T47D (cell line): ENCODE measurements around the gene MROH9.
A peak's percentile ranks its signal among the peaks of the same experiment; 100 is the strongest.
"Not testable (repeated sequence)": the region's sequence is repeated elsewhere in the genome, so short reads cannot be mapped to it uniquely, and the experiment has no call there.

Experiments
- DNase-seq, 2 experiments: peaks; one replicate each; pipeline versions ENCODE4 v3.0.0 to v3.0.0-alpha.2; 2011 to 2012; ENCODE audit warnings: low read depth in 1 of 2, low spot score in 1 of 2
- JUND ChIP-seq: IDR thresholded peaks from 2 replicates; pipeline ENCODE4 v1.6.1; 2012; ENCODE audit warnings: low read depth
- in situ Hi-C: cut with HindIII; loops from 2 replicates; pipeline ENCODE4 v1.10.0; 2016; ENCODE audit warnings: low sequenced_read_pairs, low pct_unique_long_range_greater_than_20kb

Gene MROH9, protein sequence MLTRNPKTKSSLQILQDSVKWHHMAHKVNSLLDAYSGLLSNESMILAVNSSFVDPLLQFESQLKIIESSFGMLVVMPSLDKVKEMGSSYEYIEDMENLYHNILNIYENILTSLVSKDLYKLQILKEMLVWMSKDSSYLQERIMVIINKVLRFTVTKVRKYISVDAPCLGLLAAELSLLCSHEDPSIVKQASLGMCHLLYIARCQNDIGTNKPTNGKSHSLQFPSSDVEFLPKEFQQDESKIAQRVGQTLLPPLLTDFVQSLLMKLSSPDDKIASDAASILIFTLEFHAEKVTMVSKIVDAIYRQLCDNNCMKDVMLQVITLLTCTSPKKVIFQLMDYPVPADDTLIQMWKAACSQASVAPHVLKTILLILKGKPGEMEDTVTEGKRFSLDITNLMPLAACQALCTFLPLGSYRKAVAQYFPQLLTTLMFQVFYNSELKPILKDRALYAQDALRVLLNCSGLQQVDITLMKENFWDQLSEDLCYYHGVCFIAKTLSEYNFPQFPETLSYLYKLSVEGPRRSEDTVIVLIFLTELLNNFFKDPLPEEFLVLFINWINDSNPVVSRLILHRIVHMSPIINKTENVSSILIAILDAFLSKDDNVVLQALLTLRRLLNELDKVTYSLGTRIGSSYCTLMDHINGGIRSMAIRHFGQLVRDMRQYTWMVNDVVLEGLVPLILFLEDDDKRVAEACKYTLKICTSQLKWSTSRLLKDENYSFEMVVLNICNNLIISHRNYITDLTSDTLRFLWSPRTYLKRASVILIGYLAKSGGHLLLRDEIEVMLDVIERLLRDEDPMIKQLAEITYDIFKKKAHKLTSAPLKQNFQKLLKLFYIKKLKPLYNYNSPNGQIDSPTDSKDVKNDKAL

DNA sequence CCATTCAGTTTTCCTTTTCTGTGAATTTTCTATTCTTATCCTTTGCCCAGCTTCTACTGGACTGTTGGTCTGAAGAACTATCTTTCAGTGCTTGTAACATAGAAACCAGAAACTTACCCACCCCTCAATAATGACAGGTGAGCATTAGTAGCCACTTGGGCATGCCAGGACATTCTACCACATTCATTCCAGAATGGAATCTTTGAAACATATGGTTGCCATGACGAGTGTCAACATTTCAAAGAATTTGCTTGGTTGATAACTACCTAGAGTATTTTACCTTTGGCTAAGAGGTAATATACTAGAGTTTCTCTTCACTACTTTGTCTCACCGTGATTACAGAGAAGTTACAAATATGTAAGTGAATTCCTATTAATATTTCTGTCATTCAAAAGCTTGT lies at the start of gene MROH9:
Gene MROH9, plus strand, starts transcription at position 304 of the 400 bp plus-strand sequence. CDS start 10,023 bp downstream, outside the sequence.
- in situ Hi-C loops, result no loop called here
- TF ChIP-seq JUND, result no peak
- DNase-seq, result no peak

DNA sequence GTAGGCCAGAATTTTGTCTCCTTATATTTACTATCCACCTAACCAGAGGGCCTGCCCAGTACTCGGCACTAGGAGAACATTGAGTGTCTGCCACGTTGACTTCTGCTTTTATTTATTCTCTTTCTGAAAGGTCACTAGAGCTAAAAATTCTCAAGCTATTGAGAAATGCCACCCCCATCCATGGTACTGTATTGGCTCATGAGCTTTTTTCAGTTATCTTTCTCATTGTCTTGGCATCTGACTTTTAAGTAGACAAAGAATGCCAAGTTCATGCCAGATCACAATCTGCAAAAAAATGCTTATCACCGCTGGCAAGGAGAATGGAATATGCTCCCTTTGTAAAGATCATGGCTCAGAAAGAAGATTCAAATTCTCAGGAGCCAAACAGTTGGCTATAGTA lies 49.8 kb upstream of the MROH9 start:
- TF ChIP-seq JUND, result no peak
- DNase-seq, result no peak
- in situ Hi-C loops, result no loop called here

DNA sequence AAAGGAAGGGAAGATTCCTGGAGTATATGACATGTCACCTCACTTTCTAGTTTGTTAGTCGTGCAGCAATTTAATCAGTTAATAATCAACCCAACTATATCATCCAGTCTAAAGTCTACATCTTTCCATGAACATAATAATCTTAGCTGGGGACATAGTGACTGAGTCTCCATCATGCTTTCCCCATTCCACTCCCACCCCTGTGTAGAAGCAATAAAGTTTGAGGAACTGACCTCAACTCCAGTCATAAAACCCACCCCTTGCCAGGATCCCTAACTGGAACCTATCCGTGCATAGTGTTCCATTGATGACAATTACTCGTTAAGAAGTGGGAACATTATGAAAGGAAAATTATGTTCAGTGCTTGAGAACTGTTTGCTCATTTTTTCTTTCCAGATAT lies 48.9 kb upstream of the MROH9 start:
- in situ Hi-C loops, result no loop called here
- no peak for DNase-seq
- TF ChIP-seq JUND, result no peak

DNA sequence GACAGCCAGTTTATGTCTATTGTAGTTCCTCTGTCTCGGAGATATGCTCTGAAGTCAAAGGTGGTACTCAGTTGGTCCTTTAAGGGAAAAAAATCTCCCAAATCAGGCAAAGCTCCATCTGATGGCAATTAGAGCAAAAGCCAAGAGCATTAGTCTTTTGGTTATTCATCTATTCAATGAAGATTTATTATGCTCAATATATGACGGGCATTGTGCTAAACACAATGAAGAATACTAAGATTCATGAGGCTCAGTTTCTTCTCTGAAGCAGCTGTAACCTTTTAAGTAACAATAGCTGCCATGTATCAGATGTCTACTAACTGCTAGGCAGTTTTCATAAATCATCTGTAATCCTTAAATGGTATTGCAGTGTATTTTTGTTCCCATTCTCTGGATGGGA lies 47.6 kb upstream of the MROH9 start:
- no peak for DNase-seq
- in situ Hi-C loops, result no loop called here
- no peak for TF ChIP-seq JUND

DNA sequence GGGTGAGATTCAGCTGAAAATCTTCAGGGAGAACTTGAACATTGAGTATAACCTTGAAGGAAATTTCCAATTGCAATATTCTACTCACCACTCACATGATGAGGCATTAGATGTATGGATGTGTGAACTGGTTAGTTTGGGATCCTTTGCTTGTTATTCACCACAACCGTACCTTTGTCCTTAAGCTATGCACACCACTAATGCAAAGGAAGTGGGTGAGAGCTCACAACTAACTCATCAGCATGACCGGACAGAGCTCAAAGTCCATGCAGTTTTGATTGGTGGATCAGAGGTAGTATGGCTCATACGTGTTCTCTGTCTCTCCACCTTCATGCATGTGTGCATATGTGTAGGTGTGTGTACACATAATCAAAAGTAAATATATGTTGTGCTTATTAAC lies 43.5 kb upstream of the MROH9 start:
- in situ Hi-C loops, result no loop called here
- no peak for TF ChIP-seq JUND
- DNase-seq, result no peak

DNA sequence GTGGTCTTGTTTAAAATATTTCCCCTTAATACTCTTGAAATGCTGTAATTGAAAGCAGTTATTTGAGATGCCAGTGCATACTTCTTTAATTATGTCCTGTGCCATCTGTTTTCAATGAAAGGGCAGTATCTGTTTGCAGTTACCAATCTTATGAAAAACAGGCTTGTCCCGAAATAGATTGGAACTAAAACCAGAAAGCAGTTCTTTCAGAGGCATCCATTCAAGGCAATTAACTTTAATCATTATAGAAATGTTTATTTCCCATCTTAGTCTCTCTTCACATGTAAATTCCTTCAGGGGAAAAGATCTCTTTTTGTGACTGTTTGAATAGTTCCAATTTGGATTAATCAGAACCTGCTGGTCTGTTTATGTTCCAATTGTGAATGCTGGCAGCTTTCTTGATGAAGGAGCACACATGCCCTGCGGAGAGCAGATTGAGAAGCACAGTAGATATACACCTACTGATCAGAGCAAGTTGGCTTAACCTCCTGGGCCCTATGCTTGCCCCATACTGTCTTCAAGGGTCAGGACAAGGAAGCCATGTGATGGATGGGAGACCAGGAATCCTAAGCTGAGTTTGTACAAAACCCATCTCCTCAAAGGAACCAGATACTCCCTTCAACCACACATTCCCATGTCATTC lies 41.6 kb upstream of the MROH9 start:
- TF ChIP-seq JUND, result no peak
- in situ Hi-C loops, result no loop called here
- no peak for DNase-seq

DNA sequence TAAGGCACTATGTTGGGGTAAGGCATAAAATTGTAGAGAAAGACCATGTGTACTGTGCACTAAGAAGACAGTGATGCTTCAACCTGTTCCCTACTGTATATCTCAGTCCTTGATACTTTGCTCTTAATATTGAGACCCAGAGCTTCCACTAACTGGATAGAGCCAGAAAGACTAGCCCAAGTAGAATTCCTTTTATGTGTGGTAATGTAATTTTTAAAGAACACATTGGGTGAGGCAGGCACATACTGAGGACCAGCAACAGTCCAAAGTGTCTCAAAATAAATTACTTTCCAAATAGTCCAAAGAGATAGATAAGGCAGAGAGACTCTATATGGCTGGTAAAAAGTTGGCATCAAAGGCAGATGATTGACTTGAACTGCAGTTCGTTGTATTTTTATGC lies 31.4 kb upstream of the MROH9 start:
- in situ Hi-C loops, result no loop called here
- DNase-seq, result no peak

DNA sequence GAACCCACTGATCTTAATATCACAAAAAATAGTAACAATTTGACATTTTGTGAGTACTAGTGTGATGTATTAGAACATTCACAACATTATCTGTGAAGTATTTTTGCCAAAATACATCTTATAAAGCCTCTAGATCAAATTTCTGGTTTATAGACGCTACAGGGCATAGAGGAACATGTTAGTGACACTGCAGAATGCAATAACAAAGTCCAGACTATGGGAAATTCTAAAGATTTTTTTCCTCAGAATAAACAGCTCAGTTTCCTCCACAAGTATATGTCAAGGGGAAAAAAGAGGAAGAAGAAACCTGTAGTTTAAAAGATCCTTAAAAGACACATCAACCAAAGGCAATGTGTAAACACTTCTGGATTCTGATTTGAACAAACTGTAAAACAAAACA lies 26.4 kb upstream of the MROH9 start:
- no peak for DNase-seq
- in situ Hi-C loops, result no loop called here
- no peak for TF ChIP-seq JUND

More for the DNA sequence above, 31.4 kb upstream of the MROH9 start:
- TF ChIP-seq JUND, result no peak

DNA sequence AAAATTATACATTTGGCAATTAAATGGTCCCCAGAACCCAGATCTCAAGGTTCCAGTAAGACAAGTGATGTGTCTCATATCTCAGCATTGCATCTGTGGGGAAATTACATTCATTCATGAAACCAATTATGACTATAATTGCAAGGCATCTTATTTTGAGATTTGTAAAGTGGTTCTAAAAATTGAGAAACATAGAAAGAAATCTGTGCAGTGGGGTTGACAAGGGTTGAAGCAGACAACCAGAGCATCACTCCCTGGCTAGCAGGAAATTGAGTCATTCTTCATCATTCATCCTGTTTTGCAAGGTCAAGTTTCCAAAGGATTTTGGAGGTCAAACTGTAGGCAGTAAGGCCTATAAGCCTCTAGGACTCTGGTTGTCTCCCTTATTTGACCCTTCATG lies 25.1 kb upstream of the MROH9 start:
- no peak for TF ChIP-seq JUND
- in situ Hi-C loops, result no loop called here
- DNase-seq, result no peak

DNA sequence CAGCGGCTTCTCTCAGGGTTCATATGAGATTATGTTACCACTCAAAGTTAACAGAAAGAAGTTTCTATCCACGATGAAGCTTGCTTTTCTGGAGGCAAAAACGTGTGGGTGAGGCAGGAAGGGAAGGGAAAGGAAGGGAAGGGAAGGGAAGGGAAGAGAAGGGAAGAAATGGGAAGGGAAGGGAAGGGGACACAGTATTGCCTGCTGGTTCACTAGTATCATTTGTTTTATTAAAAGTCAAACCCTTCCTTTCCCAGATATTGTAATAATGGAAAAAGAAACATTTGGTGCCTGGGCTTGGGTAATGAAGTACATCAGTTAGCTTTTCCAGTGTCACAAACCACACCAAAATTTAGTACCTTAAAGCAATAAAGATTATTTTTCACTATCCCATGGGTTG lies 18.0 kb upstream of the MROH9 start:
- DNase-seq, result no peak
- no peak for TF ChIP-seq JUND
- in situ Hi-C loops, result no loop called here

DNA sequence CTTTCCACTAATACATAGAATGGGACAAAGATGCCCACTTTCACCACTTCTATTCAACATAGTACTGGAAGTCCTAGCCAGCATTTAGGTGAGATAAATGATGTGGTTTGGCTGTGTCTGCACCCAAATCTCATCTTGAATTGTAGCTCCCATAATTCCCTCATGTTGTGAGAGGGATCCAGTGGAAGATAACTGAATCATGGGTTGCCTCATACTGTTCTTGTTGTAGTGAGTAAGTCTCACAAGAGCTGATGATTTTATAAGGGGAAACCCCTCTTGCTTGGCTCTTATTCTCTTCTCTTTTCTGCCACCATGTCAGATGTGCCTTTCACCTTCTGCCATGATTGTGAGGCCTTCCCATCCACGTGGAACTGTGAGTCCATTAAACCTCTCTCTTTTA lies 10.7 kb upstream of the MROH9 start:
- DNase-seq, in situ Hi-C loops: not testable (repeated sequence)

DNA sequence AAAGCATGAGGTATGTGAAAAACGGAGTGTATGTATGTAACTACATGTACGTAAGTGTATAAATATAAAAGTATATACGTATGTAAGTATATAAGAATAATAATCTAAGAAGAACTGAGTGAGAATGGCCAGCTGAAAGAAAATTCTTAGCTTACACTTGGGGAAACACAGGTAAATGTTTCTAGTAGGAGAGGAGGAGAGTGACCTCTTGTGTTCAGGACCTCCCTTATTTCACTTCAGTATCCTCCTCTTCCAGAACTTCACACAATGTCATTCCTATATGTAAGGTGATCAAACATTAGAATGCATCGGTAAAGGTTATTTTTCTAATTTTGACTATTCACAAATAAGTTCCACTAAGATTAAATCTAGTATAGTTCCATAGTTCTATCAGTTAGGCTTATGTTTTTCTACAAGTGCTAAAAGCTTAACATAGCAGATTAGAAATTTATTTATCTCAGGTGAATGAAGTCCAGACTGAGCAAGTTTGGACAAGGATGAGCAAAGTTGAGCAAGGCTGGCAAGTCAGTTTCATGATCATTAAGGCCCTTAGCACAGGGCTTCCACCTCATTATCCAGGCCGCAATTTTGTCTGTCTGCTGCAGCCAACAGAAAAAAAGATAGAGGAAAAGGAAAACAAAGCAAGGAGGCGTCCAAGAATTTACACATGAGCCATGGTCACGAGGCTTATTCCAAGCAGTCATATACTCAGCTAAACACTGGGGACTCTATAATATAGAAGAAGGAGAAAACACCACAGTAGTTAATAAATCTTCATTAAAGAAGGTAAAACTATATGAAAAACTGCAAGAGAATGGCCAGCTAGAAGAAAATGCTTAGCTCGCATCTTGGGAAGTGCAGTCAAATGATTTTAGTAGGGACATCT lies 7.1 kb upstream of the MROH9 start:
- TF ChIP-seq JUND, result no peak
- in situ Hi-C loops, result no loop called here
- DNase-seq, result peak; percentile 9 to 45
